ENCODE measurements around the gene DNAJB2.

DNAJB2 gene

DNA sequence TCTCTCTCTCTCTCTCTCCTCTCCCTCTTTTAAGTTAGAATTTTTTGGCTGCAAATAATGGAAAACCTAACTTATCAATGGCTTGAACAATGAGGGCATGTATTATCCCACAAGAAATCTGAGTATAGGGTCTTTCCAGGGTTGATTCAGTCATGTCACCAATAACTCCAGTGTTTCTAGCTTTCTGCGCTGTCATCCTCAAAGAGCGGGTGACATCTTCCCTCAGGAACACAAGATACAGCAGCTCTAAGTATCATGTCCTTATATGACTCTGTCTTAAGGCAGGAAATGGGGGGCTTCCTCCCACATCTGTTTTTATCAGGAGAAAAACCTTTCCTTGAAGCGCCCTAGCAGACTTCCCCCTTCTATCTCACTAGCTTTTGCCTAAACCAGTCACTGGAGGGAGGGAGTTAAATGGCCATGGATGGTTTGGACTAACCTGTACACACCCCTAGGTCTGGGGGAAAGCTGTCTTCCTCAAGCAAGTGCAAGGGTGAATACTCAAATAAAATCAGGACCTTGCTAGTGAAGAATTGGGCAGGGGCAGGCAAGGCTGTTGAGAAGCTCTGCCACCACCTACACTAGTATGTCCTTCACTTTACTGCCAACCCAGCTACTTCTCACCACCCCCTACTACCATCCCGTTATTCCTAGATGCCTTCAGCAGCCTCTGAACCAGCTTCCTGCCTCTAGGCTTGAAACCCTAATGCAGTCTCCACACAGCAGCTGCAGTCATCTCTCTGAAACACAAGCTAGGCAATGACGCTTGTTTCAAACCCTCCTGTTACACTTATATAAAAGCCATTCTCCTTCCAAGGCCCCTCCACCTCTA, 17.9 kb upstream of the DNAJB2 start:
- DNase-seq = no peak

DNA sequence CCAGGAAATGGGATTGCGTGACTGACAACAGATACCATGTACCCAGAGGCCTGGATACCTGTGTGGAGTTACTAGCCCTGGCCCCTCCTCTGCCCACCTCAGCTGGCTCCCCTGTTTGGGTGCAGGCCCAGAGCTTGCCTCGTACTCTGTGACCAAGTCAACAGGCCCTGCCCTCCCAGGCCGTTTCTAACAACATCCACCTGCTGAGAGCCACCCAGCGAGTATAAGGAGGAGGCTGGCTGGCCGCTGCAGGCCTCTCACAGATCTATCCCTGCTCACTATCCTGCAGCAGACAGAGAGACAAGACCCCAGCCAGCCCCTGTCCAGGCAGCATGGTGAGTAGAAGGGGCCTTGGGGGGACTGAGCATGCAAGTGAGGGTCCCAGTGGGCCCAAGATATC, 12.9 kb upstream of the DNAJB2 start:
- DNase-seq = no peak

DNA sequence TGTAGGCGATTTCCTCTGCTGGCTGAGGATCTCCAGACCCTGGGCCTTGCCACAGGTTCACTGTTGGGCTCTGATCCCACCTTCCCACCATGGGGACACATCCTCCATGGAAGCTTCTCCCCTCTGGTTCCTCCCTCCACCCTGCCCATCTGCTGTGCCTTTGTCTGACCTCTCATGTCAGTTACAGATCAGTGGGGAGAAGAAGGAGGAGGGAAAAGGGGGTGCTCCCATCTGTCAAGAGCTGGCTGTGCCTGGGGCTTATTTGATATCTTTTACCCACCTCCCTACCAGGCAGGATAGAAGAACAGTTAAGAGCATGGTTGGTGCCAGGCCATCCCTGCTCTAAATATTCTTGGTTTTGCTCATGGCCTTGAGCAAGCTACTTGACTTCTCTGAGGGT, 12.3 kb upstream of the DNAJB2 start:
- DNase-seq = no peak

DNA sequence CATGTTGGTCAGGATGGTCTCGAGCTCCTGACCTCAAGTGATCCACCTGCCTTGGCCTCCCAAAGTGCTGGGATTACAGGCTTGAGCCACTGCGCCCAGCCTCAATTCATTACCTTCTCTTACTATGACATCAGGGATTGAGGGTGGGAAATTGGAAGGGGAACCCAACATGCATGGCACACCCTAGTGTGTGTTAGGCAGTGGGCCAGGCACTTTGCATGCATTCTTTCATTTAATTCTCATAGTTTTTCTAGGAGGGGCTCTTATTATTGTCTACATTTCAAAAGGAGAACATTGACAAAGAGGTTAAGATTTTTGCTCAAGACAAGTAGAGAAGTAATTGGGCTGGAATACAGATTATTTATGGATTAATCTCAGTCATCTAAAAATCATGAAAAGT, 10.9 kb upstream of the DNAJB2 start:
- DNase-seq = no peak

DNA sequence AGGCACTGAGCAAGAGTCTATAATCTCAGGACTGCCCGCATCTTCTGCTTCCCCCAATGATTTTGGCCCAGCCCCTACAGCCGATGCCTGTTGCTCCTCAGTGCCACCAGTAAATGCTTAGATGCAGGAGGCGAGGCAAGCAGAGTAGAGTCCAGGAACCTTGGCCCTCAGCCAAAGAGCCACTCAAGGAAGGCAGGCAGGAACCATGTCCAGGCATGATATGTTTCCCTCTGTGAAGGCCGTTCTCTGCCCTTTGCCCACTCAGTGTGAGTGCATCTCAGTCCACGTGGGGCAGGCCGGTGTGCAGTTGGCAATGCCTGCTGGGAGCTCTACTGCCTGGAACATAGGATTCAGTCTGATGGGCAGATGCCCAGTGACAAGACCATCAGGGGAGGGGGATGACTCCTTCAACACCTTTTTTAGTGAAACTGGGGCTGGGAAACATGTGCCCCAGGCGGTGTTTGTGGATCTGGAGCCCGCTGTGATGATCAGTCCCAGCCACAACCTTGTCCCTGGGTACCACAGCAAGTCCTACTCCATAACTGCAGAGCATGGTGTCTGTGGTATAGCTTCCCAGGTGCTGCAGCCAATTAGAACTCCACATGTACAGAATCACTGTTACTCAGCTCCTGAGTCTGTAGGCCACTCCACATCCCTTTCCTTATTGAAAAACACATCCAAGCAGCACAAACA, 9.7 kb upstream of the DNAJB2 start:
- no peak for DNase-seq

DNA sequence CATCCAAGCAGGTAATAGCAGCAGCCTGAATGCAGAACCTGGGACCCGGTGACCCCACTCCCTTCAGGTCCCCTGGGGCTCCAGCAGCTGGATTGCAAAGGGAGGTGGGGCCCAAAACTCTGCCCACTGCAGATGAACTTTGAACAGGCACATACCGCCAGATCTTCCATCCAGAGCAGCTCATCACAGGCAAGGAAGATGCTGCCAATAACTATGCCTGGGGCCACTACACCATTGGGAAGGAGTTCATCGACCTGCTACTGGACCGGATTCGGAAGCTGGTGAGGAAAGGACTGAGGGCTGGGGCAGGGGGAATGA, 9.2 kb upstream of the DNAJB2 start:
- DNase-seq = no peak

DNA sequence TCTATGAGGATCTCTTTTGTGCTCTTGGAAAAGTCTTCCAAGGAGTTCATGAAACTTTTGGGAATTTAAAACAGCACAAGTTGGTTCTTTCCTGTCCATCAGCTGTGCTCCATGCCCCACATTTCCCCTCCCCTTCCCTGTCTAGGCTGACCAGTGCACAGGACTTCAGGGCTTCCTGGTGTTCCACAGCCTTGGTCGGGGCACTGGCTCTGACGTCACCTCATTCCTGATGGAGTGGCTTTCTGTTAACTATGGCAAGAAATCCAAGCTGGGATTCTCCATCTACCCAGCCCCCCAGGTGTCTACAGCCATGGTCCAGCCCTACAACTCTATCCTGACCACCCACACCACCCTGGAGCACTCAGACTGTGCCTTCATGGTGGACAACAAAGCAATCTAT, 8.1 kb upstream of the DNAJB2 start:
- DNase-seq = no peak

DNA sequence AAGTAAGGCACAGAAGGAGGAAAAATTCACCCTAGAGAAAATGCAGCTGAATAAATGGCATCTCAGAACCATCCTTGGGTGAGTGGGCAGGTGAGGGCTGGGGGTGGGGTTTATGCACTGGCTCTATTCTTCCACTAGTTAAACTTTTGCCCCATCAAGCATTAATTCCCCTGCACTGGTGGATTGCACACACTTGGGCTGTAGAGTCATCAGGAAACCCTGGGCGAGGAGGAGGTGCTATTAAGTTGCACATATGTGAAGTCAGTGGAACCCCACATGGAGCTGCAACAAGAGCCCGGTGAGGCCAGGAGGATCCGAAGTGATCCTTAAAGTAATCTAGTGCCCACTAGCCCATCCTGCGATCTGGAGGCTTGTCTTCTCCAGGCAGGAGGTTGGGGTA, 6.8 kb upstream of the DNAJB2 start:
- no peak for DNase-seq

DNA sequence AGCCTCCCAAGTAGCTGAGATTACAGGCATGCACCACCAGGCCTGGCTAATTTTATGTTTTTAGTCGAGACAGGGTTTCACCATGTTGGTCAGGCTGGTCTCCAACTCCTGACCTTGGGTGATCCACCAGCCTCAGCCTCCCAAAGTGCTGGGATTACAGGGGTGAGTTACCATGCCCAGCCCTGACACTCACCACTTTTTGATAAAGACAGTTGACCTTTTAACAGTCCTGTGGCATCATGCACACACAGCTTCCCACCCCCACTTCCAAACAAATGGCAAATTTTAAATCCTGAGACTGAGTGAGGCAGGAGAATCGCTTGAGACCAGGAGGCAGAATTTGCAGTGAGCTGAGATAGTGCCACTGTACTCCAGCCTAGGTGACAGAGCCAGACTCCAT, 6.2 kb upstream of the DNAJB2 start:
- DNase-seq = no peak

DNA sequence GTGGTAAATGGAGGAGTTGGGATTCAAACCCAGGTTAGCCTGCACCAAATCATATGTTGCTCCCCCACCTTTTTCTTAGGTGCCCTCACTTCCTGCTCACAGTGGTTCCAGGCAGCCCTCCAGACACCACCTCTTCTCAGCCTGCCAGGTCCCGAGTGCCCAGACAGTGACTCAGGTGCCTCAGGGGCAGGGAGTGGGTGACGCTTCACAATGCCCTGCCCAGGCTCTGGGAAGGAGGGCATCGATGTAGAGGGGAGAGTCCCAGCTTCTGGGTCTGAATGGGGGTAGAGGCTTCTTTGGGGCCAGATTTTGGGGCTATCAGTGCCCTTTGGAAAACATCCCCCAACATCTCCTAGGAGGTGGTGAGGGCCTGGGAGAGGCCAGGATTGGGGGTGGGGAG, 5.2 kb upstream of the DNAJB2 start:
- no peak for DNase-seq

DNA sequence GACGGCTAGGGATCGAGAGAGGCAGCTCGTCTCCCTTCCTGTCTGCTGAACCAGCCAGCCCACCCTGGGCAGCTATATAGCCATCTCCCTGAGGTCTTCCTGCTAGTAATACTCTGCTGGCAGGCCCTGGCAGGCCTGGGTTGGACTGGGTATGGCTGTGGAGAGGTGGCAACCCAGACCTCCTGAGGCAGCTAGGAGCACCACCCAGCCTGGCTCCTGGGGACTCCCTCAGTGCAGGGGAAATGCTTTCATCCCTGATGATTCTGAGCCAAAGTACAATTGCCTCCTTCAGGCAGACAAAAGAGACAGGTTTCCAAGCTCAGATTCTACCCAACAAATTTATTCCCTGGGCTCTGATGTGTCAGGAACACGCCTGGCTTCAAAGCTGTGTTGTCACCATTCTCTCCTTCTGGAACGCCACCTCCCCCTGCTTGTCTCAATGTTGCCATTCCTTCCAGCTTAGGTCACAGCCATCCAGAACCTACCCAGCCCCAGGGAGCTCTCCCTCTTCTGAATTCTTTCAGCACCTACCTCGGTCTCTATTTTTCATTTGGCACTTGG, 4.7 kb upstream of the DNAJB2 start:
- DNase-seq = peak; percentile 42

DNA sequence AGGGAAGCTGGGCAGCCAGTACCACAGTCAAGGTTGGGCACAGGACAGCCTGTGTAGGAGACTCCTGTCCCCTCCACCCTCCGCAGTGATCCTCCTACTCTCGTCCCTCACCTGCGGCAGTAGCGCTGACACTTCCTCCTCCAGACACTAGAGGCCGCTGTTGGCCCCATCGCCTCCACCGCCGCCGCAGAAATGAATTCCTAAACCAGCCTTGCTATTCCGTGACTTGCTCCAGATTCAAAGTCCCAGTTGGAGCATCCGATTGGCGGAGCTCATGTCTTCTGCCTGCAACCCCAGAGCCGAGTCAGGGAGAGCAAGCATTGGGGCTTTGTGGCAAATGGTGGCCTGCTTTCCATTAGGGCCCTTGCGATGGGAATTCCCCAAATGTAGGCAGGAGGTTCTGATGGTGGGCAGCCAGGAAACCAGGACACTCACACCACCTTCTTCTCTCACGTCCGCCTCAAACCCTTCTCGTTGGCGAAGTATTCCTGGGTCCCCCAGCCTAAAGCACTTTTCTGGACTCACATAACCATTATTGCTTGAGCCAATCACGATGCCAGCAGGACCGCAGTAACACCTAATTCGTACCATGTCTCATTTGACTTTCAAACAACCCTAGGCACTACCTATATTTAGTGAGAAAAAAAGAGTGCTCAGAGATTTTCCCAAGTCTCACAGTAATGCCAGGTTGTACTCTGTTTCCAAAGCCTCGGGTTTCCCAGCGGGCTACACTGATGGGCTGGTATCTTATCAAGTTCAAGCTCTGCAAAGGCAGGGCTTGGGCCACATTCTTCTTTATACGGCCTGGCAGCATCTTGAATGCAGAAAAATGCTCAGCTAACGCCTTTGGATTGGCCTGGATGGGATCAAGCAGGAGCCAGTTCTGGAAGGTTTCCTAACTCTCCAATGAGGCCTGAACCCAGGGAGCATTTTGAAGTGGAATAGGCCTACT, 1.2 kb upstream of the DNAJB2 start:
- peak; percentile 94 for DNase-seq

DNA sequence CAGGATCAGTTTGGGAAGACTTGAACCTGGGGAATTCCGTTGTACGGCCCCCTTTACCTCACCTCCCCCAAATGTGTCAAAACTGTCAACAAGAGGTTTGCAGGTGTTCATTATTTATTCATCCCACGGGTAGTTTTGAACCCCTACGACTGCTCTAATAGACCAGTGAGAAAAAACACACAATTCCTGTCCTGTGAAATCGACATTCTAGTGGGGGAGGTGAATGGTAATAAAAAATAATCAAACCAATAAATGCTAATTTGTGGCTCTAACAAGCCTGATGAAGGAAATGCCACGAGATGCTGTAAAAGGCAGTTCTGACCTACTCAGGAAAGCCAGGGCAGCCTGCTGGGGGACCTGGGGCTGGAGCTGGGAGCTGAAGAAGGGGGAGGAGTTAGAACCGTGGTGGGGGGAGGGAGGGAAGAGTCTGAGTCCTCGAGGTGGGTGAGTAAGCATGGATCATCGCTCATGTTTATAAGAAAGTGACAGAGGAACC, 463 bp upstream of the DNAJB2 start:
- no peak for DNase-seq

DNA sequence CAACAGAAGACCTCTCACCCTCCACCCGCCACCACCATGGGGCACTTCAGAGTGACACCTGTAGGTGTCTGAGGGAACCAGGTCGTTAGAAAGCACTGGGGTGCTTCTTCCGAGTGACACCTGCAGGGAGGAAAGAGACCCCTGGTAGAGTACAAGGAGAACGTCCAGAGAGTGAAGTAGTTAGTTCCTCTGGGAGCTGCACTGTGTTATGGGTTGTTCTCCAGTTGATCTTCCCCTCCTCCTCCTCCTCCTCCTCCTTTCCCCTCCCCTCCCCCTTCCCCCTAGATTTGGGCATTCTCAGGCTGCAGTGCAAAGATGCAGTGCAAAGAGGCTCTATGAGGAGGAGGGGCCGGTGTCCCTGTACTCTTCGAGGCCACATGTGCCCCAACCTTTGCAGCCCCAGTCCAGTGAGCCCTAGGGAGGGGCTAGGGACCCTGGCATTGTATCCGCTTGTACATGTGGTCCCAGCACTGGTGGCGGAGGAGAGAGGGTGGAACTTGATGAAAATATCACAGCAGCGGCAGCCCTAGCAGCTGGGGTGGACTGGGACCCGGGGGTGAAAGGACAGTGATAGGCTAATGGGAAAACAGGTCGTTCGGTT, 850 bp downstream of the DNAJB2 start:
- DNase-seq = no peak

DNA sequence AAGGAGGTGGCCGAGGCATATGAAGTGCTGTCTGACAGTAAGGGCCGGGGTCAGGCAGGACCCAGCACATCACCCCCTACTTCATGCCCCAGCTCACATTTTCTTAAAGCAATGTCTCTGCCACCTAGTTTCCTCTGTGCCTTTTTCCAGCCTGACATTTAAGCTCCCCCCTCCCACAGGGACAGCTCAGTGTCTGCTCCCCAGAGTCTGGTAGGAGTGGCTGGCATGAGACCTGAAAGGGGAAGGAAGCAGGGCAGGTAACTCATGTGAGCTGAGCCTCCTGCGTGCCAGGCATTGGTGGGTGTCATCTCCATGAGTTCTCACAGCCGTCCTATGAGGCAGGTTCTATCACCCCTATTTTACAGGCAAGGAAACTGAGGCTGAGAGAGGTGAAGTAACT, 1.5 kb downstream of the DNAJB2 start:
- no peak for DNase-seq

DNA sequence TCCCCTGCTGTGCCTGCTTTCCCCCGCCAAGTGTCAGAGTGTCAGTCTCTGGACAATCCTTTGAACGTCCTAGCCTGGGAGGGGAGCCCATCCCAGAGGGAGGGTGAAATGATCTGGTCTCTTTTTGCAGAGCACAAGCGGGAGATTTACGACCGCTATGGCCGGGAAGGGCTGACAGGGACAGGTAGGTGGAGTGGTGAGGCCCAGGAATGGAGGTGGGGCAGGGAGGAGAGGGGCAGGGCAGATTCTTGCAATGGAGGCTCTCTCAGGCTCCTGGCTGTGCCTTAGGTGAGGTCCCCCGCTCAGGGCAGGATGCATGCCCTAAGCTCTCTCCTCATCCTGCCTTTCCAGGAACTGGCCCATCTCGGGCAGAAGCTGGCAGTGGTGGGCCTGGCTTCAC, 2.4 kb downstream of the DNAJB2 start:
- DNase-seq = no peak

DNA sequence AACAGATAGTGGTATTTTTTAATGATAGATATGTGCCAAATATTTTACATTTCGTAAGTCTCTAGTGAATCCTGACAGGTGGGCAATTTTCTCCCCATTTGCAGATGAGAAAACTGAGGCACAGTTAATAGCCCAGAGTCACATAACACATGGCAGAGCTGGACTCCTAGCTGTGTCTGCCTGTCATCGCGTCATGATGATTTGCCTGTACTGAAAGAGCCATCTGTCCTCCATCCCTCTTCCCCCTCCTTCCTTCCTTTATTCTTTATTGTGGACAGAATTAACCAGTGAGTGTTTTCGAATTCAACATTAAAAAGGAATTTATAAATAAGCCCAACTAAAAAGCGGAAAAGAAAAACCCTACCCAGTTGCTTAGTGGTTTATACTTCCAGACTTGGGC, 3.2 kb downstream of the DNAJB2 start:
- no peak for DNase-seq

DNA sequence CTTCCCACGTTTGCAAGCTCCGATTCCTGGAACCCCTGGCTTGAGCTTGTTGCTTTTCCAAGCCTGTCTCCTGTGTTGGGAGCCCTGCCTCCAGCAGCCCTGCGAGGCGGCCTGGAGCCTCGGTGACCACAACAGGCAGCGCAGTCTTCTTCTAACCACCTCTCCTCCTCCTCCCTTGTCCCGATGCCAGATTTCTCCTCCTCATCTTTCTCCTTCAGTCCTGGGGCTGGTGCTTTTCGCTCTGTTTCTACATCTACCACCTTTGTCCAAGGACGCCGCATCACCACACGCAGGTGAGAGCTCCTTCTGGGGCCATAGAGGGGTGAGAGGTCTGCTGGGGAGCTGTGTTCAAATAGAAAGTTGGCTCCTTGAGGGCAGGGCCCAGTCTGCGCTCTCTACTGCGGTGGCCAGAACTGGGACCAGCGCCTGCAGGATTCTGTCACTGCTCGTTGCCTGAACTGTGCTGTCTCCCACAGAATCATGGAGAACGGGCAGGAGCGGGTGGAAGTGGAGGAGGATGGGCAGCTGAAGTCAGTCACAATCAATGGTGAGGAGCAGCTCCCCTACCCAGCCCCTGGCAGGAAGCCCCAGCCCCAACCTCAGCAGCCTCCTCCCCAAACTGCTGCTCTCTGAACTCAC, 3.9 kb downstream of the DNAJB2 start:
- no peak for DNase-seq

DNA sequence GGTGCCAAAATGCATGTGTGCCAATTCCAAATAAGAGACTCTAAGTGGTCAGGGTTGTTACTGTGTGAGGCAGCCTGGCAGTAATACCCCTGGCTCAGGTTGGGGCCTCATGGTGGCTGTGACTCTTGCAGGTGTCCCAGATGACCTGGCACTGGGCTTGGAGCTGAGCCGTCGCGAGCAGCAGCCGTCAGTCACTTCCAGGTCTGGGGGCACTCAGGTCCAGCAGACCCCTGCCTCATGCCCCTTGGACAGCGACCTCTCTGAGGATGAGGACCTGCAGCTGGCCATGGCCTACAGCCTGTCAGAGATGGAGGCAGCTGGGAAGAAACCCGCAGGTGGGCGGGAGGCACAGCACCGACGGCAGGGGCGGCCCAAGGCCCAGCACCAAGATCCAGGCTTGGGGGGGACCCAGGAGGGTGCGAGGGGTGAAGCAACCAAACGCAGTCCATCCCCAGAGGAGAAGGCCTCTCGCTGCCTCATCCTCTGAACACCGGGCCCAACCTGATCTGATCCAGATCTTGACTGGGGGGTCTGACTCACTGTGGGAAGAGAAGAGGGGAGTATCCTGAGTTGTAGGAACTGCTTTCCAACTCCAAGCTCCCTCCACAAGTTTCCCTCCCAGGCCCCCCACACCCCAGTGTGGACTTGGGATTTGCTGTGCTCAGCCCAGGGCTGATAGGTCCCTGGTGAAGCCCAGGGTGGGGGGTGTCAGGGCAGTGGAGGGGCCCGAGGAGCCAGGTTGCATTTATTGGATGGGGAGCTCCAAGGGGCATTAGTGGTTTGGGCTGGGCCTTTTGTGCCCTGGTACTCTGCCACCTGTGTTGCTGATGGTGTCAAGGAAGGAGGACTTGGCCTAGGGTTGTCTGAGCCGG, 5.6 kb downstream of the DNAJB2 start:
- no peak for DNase-seq

DNA sequence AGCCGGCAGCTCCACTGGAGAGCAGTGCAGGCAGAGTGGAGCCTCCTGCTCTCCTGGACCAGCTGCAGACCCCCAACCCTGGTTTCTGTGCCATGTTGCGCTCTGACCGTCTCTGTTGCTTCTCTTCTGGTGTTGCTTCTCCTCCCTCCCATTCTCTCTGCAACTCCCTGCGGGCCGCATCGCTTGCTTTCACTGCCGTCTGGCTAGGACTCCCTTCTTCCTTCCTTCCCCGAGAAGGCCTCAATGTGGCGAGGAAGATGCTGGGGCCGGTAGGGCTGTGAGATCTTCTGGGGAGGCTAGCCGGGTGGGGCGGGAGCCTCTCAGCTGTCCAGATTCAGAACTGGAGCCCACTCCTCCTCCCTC, 6.2 kb downstream of the DNAJB2 start:
- no peak for DNase-seq

DNA sequence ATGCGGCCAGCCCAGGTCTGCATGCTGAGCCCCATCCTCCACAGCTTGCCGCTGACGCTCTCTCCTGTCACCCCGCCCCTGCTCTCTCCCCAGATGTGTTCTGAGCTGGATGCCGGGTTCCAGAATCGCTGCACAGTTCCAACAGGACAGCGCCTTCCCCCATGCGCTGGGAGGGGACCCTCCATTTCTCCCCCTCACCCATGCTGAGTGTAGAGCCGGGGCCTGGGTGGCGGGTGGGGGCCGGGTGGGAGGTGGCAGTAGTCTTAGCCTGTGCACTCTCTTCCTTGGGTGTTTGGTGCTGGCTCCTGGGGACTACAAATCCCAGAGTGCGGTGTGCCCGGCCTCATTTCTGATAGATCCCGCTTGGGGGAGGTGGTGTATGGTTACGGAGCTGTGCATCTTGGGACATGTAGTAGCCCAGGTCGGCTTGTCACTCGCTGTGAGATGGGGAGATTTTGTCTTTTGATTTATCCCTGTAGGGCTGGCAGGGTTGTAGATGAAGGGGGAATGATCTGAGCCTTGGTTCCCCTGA, 6.8 kb downstream of the DNAJB2 start:
- peak; percentile 80 for DNase-seq

Measured in eye (tissue), 1 donor.